Activated CD8-positive, alpha-beta memory T cell treated with anti-CD3 and anti-CD28 coated beads, Interleukin-2, amount 10 ng/mL, durations not matched to agents 7 days and 5 days (primary cell): Measurements from ENCODE around the gene RAB3B. TPM values are rescaled to one million over a fixed set of nuclear protein-coding genes. Genes with fewer than 3 reads are reported as not detected.

Source experiments
- ATAC-seq: fragments of 150-1000 bp; cut with Tn5 transposase; one replicate; pipeline ENCODE4 v1.10.0; 2021; ENCODE audit warnings: moderate library complexity
- CTCF ChIA-PET: fragments of 350-600 bp; sonication (Branson Sonifier 250); formaldehyde crosslinking; loops from one replicate; lab custom pipeline; 2021; ENCODE audit warnings: antibody characterized with exemption; lab: Charles Lee
- DNase-seq: peaks from one replicate; pipeline ENCODE4 v3.0.0-alpha.2; 2020
- H3K27ac Mint-ChIP-seq: one replicate; pipeline ENCODE4 v1.8.0; 2021; ENCODE audit warnings: mild to moderate bottlenecking, mixed read lengths
- H3K27me3 Mint-ChIP-seq: one replicate; pipeline ENCODE4 v1.8.0; 2021; ENCODE audit warnings: mixed read lengths
- H3K36me3 Mint-ChIP-seq: one replicate; pipeline ENCODE4 v1.8.0; 2021; ENCODE audit warnings: mild to moderate bottlenecking, mixed read lengths
- H3K4me1 Mint-ChIP-seq: one replicate; pipeline ENCODE4 v1.8.0; 2021; ENCODE audit warnings: mixed read lengths
- H3K4me3 Mint-ChIP-seq: one replicate; pipeline ENCODE4 v1.8.0; 2021; ENCODE audit warnings: mild to moderate bottlenecking, moderate library complexity, mixed read lengths
- H3K9me3 Mint-ChIP-seq: one replicate; pipeline ENCODE4 v1.8.0; 2022; ENCODE audit warnings: low read depth, mixed read lengths
- total RNA-seq, 2 experiments: library from RNA; stranded (reverse); gene quantifications; one replicate each; pipeline ENCODE4 v1.2.3, GENCODE V29; 2021

Gene RAB3B
- total RNA-seq, 2 experiments from 2014 or later: 0.05 TPM; not detected in 1

DNA sequence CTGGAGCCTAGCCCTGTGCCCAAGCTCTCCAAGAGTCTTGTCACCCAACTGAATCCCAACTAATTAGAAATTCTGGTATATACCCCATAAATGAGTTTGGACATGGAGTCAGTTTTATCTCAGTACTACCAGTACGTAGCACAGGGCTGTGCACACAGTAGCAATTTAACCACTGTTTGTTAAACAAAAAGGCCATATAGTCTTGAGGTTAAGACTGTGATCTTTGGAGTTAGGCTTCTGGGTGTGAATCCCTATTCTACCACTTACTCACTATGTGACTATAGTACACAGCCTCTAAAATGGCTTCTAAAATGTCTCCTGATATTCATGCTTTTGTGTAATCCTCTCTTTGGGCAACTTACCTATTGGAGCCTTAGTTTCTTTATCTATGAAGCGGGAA, 48.2 kb downstream of the RAB3B start:
- no peak overlapping the region for H3K4me3 Mint-ChIP-seq
- DNase-seq (no peak), ATAC-seq (no peak)
- H3K36me3 Mint-ChIP-seq: peaks cover 4% of the 10 kb centered on the region
- no peaks in the 10 kb centered on the region for H3K27me3 Mint-ChIP-seq
- H3K4me1 Mint-ChIP-seq: no peaks in the 10 kb centered on the region
- H3K9me3 Mint-ChIP-seq: peaks cover 10% of the 10 kb centered on the region
- no peak overlapping the region for H3K27ac Mint-ChIP-seq
- CTCF ChIA-PET: no interaction called here

DNA sequence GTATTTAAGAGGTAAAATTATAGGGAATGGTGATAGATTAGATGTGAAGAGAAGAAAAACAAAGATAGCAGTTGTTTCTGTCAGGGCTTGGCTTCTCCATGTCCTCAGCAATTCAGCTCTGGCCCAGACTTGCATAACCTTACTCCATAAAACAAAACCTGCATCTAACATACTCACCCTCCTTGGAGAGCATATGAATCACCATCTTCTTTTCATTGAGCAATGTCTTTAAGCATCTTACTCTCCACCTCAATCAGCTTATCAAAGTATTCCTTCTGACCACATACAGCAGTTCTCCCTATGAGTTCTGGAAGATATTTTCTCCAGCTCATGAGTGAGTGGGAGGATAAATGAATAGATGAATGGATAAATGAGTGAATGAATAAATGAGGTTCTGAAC, 49.0 kb downstream of the RAB3B start:
- Mint-ChIP-seq H3K4me3 (no peak overlapping the region), H3K36me3 (peaks cover 4% of the 10 kb centered on the region), H3K9me3 (peaks cover 10% of the 10 kb centered on the region), H3K4me1 (no peaks in the 10 kb centered on the region), H3K27ac (no peak overlapping the region), H3K27me3 (no peaks in the 10 kb centered on the region)
- CTCF ChIA-PET: no interaction called here
- no peak for DNase-seq
- no peak for ATAC-seq

DNA sequence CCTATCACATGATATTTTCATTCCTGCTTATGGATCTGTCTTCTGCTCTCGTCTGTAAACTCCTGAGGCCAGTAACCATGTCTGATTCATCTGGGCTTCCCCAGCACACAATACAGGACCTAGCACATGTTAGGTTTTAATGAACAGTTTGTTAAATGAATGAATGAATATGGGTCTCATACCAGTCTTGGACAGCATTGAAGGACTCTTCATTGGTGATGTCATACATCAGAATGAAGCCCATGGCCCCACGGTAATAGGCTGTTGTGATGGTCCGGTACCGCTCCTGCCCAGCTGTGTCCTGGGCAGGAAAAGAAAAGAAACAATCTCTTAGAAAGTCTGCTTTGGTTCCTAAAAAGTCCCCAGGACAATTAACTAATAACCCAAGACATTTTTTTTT, 53.4 kb downstream of the RAB3B start:
- Mint-ChIP-seq H3K36me3 (peaks cover 4% of the 10 kb centered on the region), H3K4me1 (no peaks in the 10 kb centered on the region)

DNA sequence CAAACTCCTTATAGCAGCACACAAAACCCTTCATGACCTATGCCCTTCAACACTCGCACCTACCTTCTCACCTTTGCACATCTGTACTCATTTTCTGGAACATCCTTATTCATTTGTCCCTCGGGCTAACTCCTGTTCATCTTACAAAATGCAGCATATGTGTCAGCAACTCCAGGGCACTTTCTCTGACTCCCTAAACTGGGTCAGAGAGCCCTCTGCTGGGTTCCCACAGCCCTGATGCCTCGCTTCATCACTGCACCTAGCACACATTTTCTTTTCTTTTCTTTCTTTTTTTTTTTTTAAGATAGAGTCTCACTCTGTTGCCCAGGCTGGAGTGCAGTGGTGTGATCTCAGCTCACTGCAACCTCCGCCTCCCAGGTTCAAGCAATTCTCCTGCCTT, 54.0 kb downstream of the RAB3B start:
- ATAC-seq (no peak), DNase-seq (no peak)
- Mint-ChIP-seq H3K27me3 (peaks cover 3% of the 10 kb centered on the region), H3K4me1 (no peaks in the 10 kb centered on the region), H3K4me3 (no peak overlapping the region), H3K27ac (no peak overlapping the region), H3K36me3 (peaks cover 4% of the 10 kb centered on the region), H3K9me3 (peaks cover 5% of the 10 kb centered on the region)
- CTCF ChIA-PET: no interaction called here

More for the DNA sequence above, 53.4 kb downstream of the RAB3B start:
- Mint-ChIP-seq H3K27ac (no peak overlapping the region), H3K9me3 (peaks cover 10% of the 10 kb centered on the region), H3K27me3 (peaks cover 3% of the 10 kb centered on the region), H3K4me3 (no peak overlapping the region)
- CTCF ChIA-PET: no interaction called here
- ATAC-seq: no peak
- DNase-seq: no peak

DNA sequence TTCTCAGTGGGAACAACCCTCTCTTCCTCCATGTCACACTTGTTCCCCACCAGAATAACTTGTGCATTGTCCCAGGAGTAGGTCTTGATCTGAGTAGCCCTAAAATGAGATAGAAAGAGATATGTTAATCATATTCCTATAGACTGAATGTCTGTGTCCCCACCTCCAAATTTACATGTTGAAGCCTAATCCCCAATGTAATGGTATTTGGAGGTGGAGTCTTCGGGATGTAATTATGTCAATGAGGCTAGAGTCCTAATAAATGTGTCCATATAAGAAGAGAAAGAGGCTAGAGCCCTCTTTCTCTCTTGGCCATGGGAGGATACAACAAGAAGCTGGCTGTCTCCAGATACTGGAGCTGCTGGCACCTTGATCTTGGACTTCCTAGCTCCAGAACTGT, 57.2 kb downstream of the RAB3B start:
- DNase-seq: no peak
- Mint-ChIP-seq H3K4me1 (no peaks in the 10 kb centered on the region), H3K27ac (no peak overlapping the region), H3K9me3 (no peaks in the 10 kb centered on the region), H3K27me3 (peaks cover 8% of the 10 kb centered on the region), H3K36me3 (no peaks in the 10 kb centered on the region), H3K4me3 (no peak overlapping the region)
- CTCF ChIA-PET: interaction anchor here (1.0 kb wide), 1 partner anchor 36 kb away, joined by 3 read pairs; no protein-coding TSS in a partner anchor
- ATAC-seq: no peak

DNA sequence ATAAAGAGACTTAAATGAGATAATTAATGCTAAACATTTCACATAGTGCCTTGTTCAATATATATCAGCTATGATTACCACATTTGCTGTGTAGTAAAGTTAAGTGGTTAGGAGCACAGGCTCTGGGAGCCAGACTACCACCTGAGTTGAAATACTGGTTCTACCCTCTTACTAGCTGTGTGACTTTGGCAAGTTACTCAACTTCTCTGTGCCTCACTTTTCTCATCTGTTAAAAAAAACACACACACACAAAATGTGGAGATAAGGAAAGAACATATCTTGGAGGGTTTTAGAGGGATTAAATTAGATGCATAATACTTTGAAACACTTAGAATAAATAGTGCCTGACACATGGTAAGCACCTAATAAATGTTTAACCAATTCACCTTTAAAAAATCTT, 60.2 kb downstream of the RAB3B start:
- Mint-ChIP-seq H3K4me3 (no peak overlapping the region), H3K27me3 (peaks cover 10% of the 10 kb centered on the region), H3K4me1 (peaks cover 4% of the 10 kb centered on the region), H3K9me3 (no peaks in the 10 kb centered on the region), H3K27ac (no peak overlapping the region), H3K36me3 (no peaks in the 10 kb centered on the region)
- ATAC-seq (no peak), DNase-seq (no peak)
- CTCF ChIA-PET: interaction anchor here (1.2 kb wide), 1 partner anchor 34 kb away, joined by 3 read pairs; no protein-coding TSS in a partner anchor

DNA sequence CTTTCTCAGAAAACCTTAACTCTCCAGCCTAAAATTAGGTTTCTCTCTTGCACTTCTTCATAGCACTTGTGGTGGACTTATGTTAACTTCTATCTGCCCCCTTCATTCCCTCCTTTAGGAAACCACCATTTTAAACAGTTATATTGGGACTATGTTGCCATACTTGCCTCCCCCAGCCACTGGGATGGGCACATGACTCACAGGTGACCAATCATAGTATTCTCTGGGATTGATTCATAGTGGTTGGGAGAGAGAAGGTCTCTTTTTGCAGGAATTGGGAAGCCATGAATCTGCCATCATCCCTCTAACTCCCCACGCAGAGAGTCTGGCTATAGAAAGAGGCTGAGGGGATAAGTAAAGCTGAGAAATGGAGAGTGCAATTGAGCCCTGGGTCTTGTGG, 61.6 kb downstream of the RAB3B start:
- ATAC-seq: no peak
- H3K27ac Mint-ChIP-seq: no peak overlapping the region
- no peak for DNase-seq
- peaks cover 4% of the 10 kb centered on the region for H3K4me1 Mint-ChIP-seq
- CTCF ChIA-PET: no interaction called here
- peaks cover 10% of the 10 kb centered on the region for H3K27me3 Mint-ChIP-seq
- H3K36me3 Mint-ChIP-seq: no peaks in the 10 kb centered on the region
- H3K9me3 Mint-ChIP-seq: no peaks in the 10 kb centered on the region
- H3K4me3 Mint-ChIP-seq: no peak overlapping the region

DNA sequence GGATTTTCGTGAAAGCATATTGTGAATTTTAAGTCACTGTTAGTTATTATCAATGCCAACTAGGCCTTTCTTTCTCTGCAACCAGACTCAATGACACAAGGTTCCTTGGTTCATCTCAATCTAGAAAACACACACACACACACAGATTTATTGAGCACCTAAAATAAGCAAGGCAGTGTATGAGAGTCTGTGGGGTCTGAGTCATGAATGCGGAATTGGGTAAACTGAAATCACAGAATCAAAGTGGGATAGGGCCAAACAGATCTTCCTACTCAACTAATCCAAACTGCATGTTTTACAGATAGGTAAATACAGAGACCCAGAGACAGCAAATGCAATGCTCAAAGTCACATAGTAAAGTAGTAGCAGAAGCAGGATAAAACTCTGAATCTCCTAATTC, 63.5 kb downstream of the RAB3B start:
- CTCF ChIA-PET: interaction anchor here (1.6 kb wide), 1 partner anchor 31 kb away, joined by 4 read pairs; no protein-coding TSS in a partner anchor
- ATAC-seq (no peak), DNase-seq (no peak)
- H3K36me3 Mint-ChIP-seq: no peaks in the 10 kb centered on the region
- peaks cover 4% of the 10 kb centered on the region for H3K4me1 Mint-ChIP-seq
- no peak overlapping the region for H3K27ac Mint-ChIP-seq
- no peak overlapping the region for H3K4me3 Mint-ChIP-seq
- peaks cover 7% of the 10 kb centered on the region for H3K27me3 Mint-ChIP-seq
- H3K9me3 Mint-ChIP-seq: no peaks in the 10 kb centered on the region

DNA sequence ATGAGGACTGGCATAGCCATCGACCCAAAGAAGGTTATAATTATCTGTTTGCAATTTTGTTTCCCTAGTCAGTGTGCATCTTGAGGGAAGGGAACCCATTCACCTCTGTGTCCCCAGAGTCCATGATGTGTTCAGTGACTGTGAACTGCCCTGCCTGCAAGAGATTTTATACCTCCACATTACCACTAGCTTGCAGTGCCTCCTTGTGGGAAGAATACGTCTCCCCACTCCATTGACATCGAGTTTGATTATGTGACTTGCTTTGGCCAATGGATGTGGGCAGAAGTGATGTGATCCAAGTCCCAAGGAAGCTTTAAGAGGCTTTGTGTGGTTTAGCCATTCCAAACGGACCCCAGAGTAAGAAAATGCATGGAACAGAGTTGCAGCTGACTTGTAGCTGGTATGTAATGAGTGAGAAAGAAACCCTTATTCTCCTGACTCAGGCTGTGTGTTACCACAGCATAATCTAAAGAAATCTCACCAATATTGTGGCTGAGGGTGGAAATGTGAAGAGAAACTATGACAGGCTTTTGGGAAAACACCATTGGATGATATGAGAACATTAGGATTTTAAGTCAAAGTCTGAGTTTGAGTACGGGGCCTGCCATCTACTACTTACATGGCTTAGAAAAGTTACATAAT, 64.2 kb downstream of the RAB3B start:
- H3K27ac Mint-ChIP-seq: no peak overlapping the region
- DNase-seq (no peak), ATAC-seq (no peak)
- H3K9me3 Mint-ChIP-seq: no peaks in the 10 kb centered on the region
- CTCF ChIA-PET: interaction anchor here (1.6 kb wide), 1 partner anchor 30 kb away, joined by 4 read pairs; no protein-coding TSS in a partner anchor
- H3K36me3 Mint-ChIP-seq: no peaks in the 10 kb centered on the region
- peaks cover 4% of the 10 kb centered on the region for H3K4me1 Mint-ChIP-seq
- H3K4me3 Mint-ChIP-seq: no peak overlapping the region
- H3K27me3 Mint-ChIP-seq: peaks cover 9% of the 10 kb centered on the region

DNA sequence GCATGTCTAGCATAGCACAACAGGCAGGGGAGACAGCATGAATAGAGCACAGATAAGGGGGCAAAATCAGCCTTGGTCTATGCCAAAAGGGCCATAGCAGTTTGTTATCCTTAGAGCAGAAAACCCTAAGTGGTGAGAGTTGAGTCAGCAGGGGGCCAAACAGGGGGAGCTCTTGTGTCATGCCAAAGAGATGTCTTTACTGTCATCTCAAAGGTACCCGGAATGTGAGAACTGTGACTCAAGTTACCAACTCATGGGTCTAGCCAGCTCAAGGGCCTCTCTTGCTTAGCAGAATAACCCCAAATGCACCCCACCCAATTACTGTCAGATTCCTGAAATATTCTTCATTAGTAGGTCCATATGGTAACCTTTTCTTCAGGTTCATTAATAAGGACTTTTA, 66.0 kb downstream of the RAB3B start:
- no peak overlapping the region for H3K27ac Mint-ChIP-seq
- CTCF ChIA-PET: no interaction called here
- no peak overlapping the region for H3K4me3 Mint-ChIP-seq
- peaks cover 4% of the 10 kb centered on the region for H3K4me1 Mint-ChIP-seq
- H3K27me3 Mint-ChIP-seq: peaks cover 19% of the 10 kb centered on the region
- ATAC-seq (peak; percentile 55), DNase-seq (peak; percentile 51)
- no peaks in the 10 kb centered on the region for H3K36me3 Mint-ChIP-seq
- no peaks in the 10 kb centered on the region for H3K9me3 Mint-ChIP-seq

DNA sequence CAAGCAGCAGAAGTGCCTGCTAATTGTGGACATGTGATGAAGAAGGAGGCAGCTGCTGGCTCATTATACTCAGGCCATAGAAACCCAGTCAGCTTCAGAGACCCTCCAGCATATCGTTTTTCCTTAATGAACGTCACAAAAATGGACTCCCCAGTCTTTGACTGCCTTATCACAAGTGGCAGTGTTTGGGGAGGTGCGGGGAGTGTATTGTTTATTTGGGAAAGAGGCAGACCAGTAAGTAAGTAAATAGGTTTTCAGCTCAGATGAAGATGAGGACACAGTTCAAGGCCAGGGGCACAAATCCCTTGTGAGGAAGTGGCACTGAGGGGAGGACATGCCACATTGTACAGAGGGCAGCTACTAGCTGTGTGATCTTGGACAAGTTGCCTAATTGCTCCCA, 68.5 kb downstream of the RAB3B start:
- Mint-ChIP-seq H3K9me3 (no peaks in the 10 kb centered on the region), H3K4me3 (no peak overlapping the region), H3K27ac (no peak overlapping the region), H3K27me3 (peaks cover 26% of the 10 kb centered on the region), H3K36me3 (no peaks in the 10 kb centered on the region), H3K4me1 (peaks cover 4% of the 10 kb centered on the region)
- no peak for ATAC-seq
- no peak for DNase-seq
- CTCF ChIA-PET: no interaction called here

DNA sequence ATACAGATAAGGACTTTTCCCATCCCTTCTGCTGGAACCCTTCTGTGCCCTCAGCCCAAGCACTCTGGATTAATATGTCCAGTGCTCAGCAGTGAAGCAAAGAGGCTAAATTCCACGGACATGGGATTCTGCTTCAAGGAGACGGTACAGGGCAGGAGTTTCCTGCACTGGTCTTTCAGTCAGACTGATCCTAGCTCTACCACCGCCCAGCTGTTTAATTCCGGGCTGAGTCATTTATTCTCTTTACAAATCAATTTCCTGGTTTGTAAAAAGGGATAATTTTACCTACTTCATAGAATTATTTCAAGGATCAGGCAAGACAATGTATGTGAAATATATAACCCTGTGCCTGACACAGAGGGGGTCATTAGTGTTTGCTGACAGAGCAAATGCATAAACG, 70.4 kb downstream of the RAB3B start:
- Mint-ChIP-seq H3K27ac (no peak overlapping the region), H3K36me3 (no peaks in the 10 kb centered on the region), H3K4me1 (no peaks in the 10 kb centered on the region), H3K9me3 (no peaks in the 10 kb centered on the region), H3K27me3 (peaks cover 31% of the 10 kb centered on the region), H3K4me3 (no peak overlapping the region)
- ATAC-seq (no peak), DNase-seq (no peak)
- CTCF ChIA-PET: no interaction called here

DNA sequence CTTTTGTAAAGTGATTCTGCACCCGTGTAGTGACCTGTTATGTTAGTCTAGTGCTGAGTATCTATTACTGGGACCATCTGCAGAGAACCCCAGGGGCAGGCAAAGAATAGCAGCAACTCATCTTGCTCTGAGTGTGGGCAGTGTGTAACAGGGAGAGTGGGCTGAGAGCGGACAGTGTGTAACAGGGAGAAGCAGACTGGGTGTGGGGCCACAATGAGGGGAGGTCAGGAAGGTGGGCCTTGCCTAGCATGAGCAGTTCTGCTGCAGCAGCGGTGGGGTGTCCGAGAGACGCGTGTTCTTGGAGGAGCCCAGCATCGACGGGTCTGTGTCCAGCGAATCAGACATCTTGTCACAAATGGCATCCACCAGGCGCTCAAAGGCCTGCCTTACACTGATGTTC, 70.8 kb downstream of the RAB3B start:
- Mint-ChIP-seq H3K4me1 (no peaks in the 10 kb centered on the region), H3K36me3 (no peaks in the 10 kb centered on the region), H3K9me3 (no peaks in the 10 kb centered on the region), H3K27me3 (peaks cover 34% of the 10 kb centered on the region), H3K4me3 (no peak overlapping the region), H3K27ac (no peak overlapping the region)
- CTCF ChIA-PET: no interaction called here
- DNase-seq (no peak), ATAC-seq (no peak)

DNA sequence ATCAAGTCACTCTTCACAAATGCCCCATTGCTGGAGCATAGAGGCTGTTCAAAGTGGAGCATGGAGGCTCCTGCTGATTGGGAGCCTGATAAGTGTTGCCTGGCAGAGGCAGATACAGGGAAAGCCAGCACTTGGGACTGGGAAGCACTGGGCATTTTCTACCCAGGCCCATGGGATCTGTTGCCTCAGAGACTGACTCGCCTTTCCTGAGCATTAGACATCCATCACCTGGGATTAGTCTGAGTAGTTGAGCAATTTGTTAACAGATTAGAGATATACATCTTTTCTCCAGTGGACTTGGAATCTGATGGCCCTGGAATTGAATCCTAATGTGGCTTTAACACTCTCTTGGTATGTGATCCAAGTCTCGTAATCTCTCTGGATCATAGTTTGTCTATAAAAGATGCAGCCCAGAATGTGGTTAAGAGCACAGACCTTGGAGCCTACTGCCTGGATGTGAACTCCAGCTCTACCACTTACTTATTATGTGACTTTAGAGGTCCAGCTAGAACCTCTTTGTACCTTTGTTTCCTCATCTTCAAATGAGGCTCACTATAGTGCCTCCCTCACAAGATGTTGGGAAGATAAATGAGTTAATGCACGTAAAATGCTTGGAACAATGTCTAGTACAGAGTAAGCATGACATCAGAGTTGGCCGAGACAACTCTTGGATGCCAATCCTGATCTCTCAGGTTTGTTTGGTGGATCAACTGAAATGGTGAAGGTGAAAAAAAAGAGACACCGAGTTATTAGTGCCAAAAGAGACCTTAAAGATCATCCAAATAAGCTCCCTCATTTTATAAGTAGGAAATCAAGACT, 73.7 kb downstream of the RAB3B start:
- DNase-seq: no peak
- H3K4me1 Mint-ChIP-seq: no peaks in the 10 kb centered on the region
- H3K27ac Mint-ChIP-seq: no peak overlapping the region
- H3K27me3 Mint-ChIP-seq: peaks cover 44% of the 10 kb centered on the region
- no peak for ATAC-seq
- H3K9me3 Mint-ChIP-seq: no peaks in the 10 kb centered on the region
- no peaks in the 10 kb centered on the region for H3K36me3 Mint-ChIP-seq
- H3K4me3 Mint-ChIP-seq: no peak overlapping the region
- CTCF ChIA-PET: no interaction called here
